Cardiac fibroblast (primary cell): ENCODE measurements around the gene TSNAX.

ENCODE experiments used
- DNase-seq, 2 donors: peaks; one replicate each; pipeline versions ENCODE4 v3.0.0 to v3.0.0-alpha.2; 2010; ENCODE audit warnings: low read depth in 2 of 2
- H3K4me3 ChIP-seq, 2 donors: replicated peaks in 1 of 2; 1 replicate in 1 of 2; 2 replicates in 1 of 2; pipeline ENCODE4 v1.5.1; 2011; ENCODE audit warnings: low read depth in 2 of 2, low read length in 2 of 2, mild to moderate bottlenecking in 2 of 2, moderate library complexity in 1 of 2
- CTCF ChIP-seq: IDR thresholded peaks from one replicate; pipeline ENCODE4 v1.5.1; 2011; ENCODE audit warnings: low read depth, mild to moderate bottlenecking, low read length, inconsistent platforms

The TSNAX gene

GRCh38 chr1:231557411-231557810 is 28.9 kb downstream of the TSNAX start:
- H3K4me3 ChIP-seq, result no peak overlapping the region
- DNase-seq, result peak; percentile 16 to 24
- TF ChIP-seq CTCF, result no peak

DNA sequence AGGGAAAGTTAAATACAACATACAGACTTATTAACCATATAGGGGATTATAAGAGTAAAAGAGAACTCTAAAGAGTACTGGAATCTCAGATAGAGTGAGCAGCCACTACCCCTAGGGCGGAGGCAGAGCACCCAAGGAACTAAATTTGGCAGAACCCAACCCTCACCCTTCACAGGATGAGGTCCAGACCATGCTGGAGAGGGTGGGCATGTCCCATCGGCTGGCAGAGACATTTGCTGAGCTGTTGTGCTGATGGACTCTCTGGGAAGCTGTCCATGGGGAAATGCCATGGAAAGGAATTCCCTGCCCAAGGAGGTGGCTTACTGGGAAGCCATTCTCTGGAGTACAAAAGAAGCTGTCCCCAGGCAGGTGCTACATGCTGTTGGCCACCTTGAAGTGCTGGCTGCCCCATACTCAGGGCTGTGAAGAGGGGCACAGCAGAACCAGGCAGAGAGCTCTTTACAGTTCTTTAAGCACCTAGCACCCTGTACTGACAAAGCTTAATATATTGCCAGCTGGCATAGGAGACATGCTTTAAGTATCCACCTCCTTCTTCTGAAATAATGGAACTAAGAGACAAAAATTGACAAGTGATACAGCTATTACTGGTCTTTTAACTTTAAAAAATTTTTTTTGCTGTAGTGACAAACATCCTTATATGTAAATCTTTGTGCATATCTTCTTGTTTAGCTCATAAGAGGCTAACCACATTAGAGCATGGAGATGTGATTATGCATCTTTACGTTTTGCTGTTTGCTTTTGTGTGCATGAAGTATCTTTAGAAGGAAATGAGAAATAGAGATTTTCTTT is 29.6 kb downstream of the TSNAX start:
- no peak for TF ChIP-seq CTCF
- no peak overlapping the region for H3K4me3 ChIP-seq
- peak in 1 of 2 donors; percentile 59 for DNase-seq

GRCh38 chr1:231558708-231559185 is 30.3 kb downstream of the TSNAX start:
- H3K4me3 ChIP-seq, result no peak overlapping the region
- TF ChIP-seq CTCF, result no peak
- DNase-seq, result no peak

- TF ChIP-seq CTCF, result no peak
- no peak for DNase-seq
- no peak overlapping the region for H3K4me3 ChIP-seq
These were observed 33.3 kb downstream of the TSNAX start for GRCh38 chr1:231561647-231562383.

DNA sequence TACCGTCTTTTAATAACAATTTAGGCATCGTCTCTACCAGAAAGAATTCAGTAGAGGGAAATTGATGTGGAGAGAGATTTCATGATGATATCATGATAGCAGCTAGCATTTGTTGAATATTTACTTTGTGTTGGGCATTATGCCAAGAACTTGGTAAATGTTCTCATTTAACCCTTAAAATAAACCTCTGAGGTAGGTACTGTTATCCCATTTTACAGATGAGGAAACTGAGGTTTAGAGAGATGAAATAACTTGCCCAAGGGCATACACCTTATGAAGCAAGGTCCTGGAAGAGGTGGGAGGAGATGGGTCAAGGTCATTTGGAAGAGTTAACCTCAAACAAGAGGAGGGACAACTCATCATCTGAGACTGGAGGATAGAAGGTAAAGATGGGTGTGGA is 34.8 kb downstream of the TSNAX start:
- DNase-seq, result no peak
- no peak overlapping the region for H3K4me3 ChIP-seq
- TF ChIP-seq CTCF, result no peak

DNA sequence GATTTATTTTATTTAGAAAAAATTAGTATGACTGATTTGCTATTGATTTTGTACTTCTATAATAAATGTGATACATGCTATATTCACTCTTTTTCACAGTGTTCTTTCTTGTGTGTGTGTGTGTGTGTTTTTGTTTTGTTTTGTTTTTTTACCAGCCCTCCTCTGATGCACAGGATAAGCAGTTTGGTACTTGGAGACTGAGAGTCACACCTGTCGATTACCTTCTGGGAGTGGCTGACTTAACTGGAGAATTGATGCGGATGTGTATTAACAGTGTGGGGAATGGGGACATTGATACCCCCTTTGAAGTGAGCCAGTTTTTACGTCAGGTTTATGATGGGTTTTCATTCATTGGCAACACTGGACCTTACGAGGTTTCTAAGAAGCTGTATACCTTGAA is 35.9 kb downstream of the TSNAX start:
- DNase-seq, result no peak
- H3K4me3 ChIP-seq, result no peak overlapping the region
- TF ChIP-seq CTCF, result no peak
